Measurements from ENCODE around the gene ASF1B.

Gene ASF1B

GRCh38 chr19:14082675-14082960 lies 53.8 kb downstream of the ASF1B start:
- intact Hi-C loops (cut with DNase I; ENCODE audit: low total_unique reads) = loop anchor here (5.0 kb wide), 2 partner anchors 35 to 75 kb away; partner anchors contain the start of genes PRKACA and RFX1
- H3K36me3 ChIP-seq = no peaks in the 10 kb centered on the region
- peak overlapping the region; percentile 93 to 94 for H3K27ac ChIP-seq
- H3K4me3 ChIP-seq = peak overlapping the region in 1 of 2 donors; percentile 86
- TF ChIP-seq CTCF (IDR thresholded peaks at IDR 0.05) = no peak
- no peaks in the 10 kb centered on the region for H3K9me3 ChIP-seq
- peaks cover 0 to 27% (median 20%) of the 10 kb centered on the region in 4 donors for H3K4me1 ChIP-seq
- no peaks in the 10 kb centered on the region for H3K27me3 ChIP-seq
- DNase-seq = no peak

- peaks cover 0 to 27% (median 20%) of the 10 kb centered on the region in 4 donors for H3K4me1 ChIP-seq
- peak overlapping the region; percentile 93 to 94 for H3K27ac ChIP-seq
- peak in 1 of 2 donors; percentile 48 for DNase-seq
- TF ChIP-seq CTCF (IDR thresholded peaks at IDR 0.05) = no peak
- H3K27me3 ChIP-seq = no peaks in the 10 kb centered on the region
- no peaks in the 10 kb centered on the region for H3K36me3 ChIP-seq
- peak overlapping the region; percentile 66 to 86 for H3K4me3 ChIP-seq
- no peaks in the 10 kb centered on the region for H3K9me3 ChIP-seq
- intact Hi-C loops (cut with DNase I; ENCODE audit: low total_unique reads) = loop anchor here (5.0 kb wide), 2 partner anchors 35 to 75 kb away; partner anchors contain the start of genes PRKACA and RFX1
Measured at GRCh38 chr19:14081797-14082674, 54.4 kb downstream of the ASF1B start.

- Histone ChIP-seq H3K27me3 (no peaks in the 10 kb centered on the region), H3K36me3 (no peaks in the 10 kb centered on the region), H3K9me3 (no peaks in the 10 kb centered on the region), H3K4me1 (peaks cover 0 to 27% (median 20%) of the 10 kb centered on the region in 4 donors), H3K4me3 (peak overlapping the region; percentile 66 to 86), H3K27ac (peak overlapping the region; percentile 93 to 94)
- peak; percentile 98 to 100 for DNase-seq
- intact Hi-C loops (cut with DNase I; ENCODE audit: low total_unique reads) = loop anchor here (5.0 kb wide), 2 partner anchors 36 to 74 kb away; partner anchors contain the start of genes PRKACA and RFX1
- peak in 1 of 2 experiments; percentile 25 for TF ChIP-seq CTCF (IDR thresholded peaks at IDR 0.05)
Measured at GRCh38 chr19:14080887-14081796, 55.2 kb downstream of the ASF1B start.

GRCh38 chr19:14078411-14078810 lies 58.0 kb downstream of the ASF1B start:
- intact Hi-C loops (cut with DNase I; ENCODE audit: low total_unique reads) = loop anchor here (10.0 kb wide), 1 partner anchor 294 kb away; no protein-coding TSS in a partner anchor
- no peak overlapping the region for H3K4me3 ChIP-seq

More at GRCh38 chr19:14078411-14078810, 58.0 kb downstream of the ASF1B start:
- Histone ChIP-seq H3K27me3 (no peaks in the 10 kb centered on the region), H3K27ac (no peak overlapping the region), H3K4me1 (peaks cover 0 to 42% (median 34%) of the 10 kb centered on the region in 4 donors), H3K36me3 (no peaks in the 10 kb centered on the region), H3K9me3 (no peaks in the 10 kb centered on the region)
- DNase-seq = no peak
- no peak for TF ChIP-seq CTCF (IDR thresholded peaks at IDR 0.05)

All from tibial artery (tissue), 4 donors.